Ectodermal cell (in vitro differentiated cells): Measurements from ENCODE around the gene ZNF521.

ENCODE experiments used
- H3K27ac ChIP-seq: 2 replicates; pipeline ENCODE4 v1.7.0; 2013; ENCODE audit warnings: mild to moderate bottlenecking, low read depth, low read length; ENCODE audit not compliant: insufficient read depth, poor library complexity, severe bottlenecking
- H3K27me3 ChIP-seq: 2 replicates; pipeline ENCODE4 v1.7.0; 2013; ENCODE audit warnings: mild to moderate bottlenecking, low read length; ENCODE audit not compliant: insufficient read depth, control insufficient read depth, poor library complexity, severe bottlenecking
- H3K36me3 ChIP-seq: one replicate; pipeline ENCODE4 v1.7.0; 2013; ENCODE audit warnings: low read length; ENCODE audit not compliant: control insufficient read depth, insufficient read depth
- H3K4me1 ChIP-seq: one replicate; pipeline ENCODE4 v1.7.0; 2013; ENCODE audit warnings: low read length; ENCODE audit not compliant: control insufficient read depth, insufficient read depth
- H3K4me3 ChIP-seq: 2 replicates; pipeline ENCODE4 v1.7.0; 2013; ENCODE audit warnings: low read depth, low read length, control low read depth; ENCODE audit not compliant: insufficient read depth
- H3K9me3 ChIP-seq: 2 replicates; pipeline ENCODE4 v1.7.0; 2013; ENCODE audit warnings: mild to moderate bottlenecking, low read length, moderate library complexity; ENCODE audit not compliant: control insufficient read depth
- WGBS, 2 experiments: methylation state at CpG; one replicate each; pipeline ENCODE4 v1.1.7; 2013; ENCODE audit warnings: missing lambda C conversion rate in 2 of 2; 5-methylcytosine and 5-hydroxymethylcytosine counted together

The ZNF521 gene

GRCh38 chr18:25136416-25137196 is 215.4 kb downstream of the ZNF521 start:
- Histone ChIP-seq H3K27ac (no peak overlapping the region), H3K4me1 (peaks cover 15% of the 10 kb centered on the region), H3K4me3 (no peak overlapping the region), H3K9me3 (no peaks in the 10 kb centered on the region), H3K36me3 (peaks cover 15% of the 10 kb centered on the region), H3K27me3 (no peaks in the 10 kb centered on the region)
- 93% methylated on average over 8 to 9 of the region's 9 CpGs for WGBS, 2 experiments

GRCh38 chr18:25134861-25135260 is 217.1 kb downstream of the ZNF521 start:
- Histone ChIP-seq H3K27ac (no peak overlapping the region), H3K4me3 (no peak overlapping the region), H3K36me3 (peaks cover 18% of the 10 kb centered on the region), H3K4me1 (peaks cover 15% of the 10 kb centered on the region), H3K9me3 (no peaks in the 10 kb centered on the region), H3K27me3 (no peaks in the 10 kb centered on the region)
- WGBS, 2 experiments, result 97% methylated on average over 2 of the region's 2 CpGs; no CpG with 5 or more reads in 1 of the 2 experiments

- peaks cover 18% of the 10 kb centered on the region for H3K36me3 ChIP-seq
- WGBS, 2 experiments, result 92 to 94% methylated on average over 2 of the region's 2 CpGs
These were observed 218.1 kb downstream of the ZNF521 start for GRCh38 chr18:25133879-25134278.

GRCh38 chr18:25132786-25133496 is 219.0 kb downstream of the ZNF521 start:
- Histone ChIP-seq H3K4me3 (no peak overlapping the region), H3K27me3 (no peaks in the 10 kb centered on the region), H3K9me3 (no peaks in the 10 kb centered on the region), H3K4me1 (peaks cover 8% of the 10 kb centered on the region), H3K27ac (no peak overlapping the region), H3K36me3 (peaks cover 18% of the 10 kb centered on the region)
- WGBS, 2 experiments, result 94 to 96% methylated on average over 10 of the region's 10 CpGs

More at GRCh38 chr18:25133879-25134278, 218.1 kb downstream of the ZNF521 start:
- Histone ChIP-seq H3K27ac (no peak overlapping the region), H3K27me3 (no peaks in the 10 kb centered on the region), H3K4me3 (no peak overlapping the region), H3K4me1 (peaks cover 15% of the 10 kb centered on the region), H3K9me3 (no peaks in the 10 kb centered on the region)

- 100% methylated on average over 1 of the region's 1 CpG for WGBS, 2 experiments
- Histone ChIP-seq H3K4me1 (no peaks in the 10 kb centered on the region), H3K36me3 (peaks cover 2% of the 10 kb centered on the region), H3K4me3 (no peak overlapping the region), H3K27ac (no peak overlapping the region), H3K27me3 (no peaks in the 10 kb centered on the region), H3K9me3 (no peaks in the 10 kb centered on the region)
These were observed 225.2 kb downstream of the ZNF521 start for GRCh38 chr18:25126751-25127150.

- Histone ChIP-seq H3K9me3 (no peaks in the 10 kb centered on the region), H3K27me3 (no peaks in the 10 kb centered on the region), H3K4me1 (no peaks in the 10 kb centered on the region), H3K27ac (no peak overlapping the region), H3K36me3 (peaks cover 2% of the 10 kb centered on the region), H3K4me3 (no peak overlapping the region)
- WGBS, 2 experiments, result 100% methylated on average over 1 of the region's 1 CpG; no CpG with 5 or more reads in 1 of the 2 experiments
These were observed 226.3 kb downstream of the ZNF521 start for GRCh38 chr18:25125680-25126079.

- Histone ChIP-seq H3K4me1 (no peaks in the 10 kb centered on the region), H3K9me3 (no peaks in the 10 kb centered on the region), H3K27ac (no peak overlapping the region), H3K4me3 (no peak overlapping the region), H3K36me3 (no peaks in the 10 kb centered on the region), H3K27me3 (no peaks in the 10 kb centered on the region)
- 91 to 96% methylated on average over 5 to 6 of the region's 6 CpGs for WGBS, 2 experiments
These were observed 228.3 kb downstream of the ZNF521 start for GRCh38 chr18:25123438-25124232.

- WGBS, 2 experiments, result 85 to 92% methylated on average over 1 to 2 of the region's 2 CpGs
- Histone ChIP-seq H3K9me3 (no peaks in the 10 kb centered on the region), H3K27ac (no peak overlapping the region), H3K36me3 (no peaks in the 10 kb centered on the region), H3K4me3 (no peak overlapping the region), H3K4me1 (peaks cover under 1% of the 10 kb centered on the region), H3K27me3 (no peaks in the 10 kb centered on the region)
These were observed 230.5 kb downstream of the ZNF521 start for GRCh38 chr18:25121442-25121841.

GRCh38 chr18:25113566-25113965 is 238.4 kb downstream of the ZNF521 start:
- no peaks in the 10 kb centered on the region for H3K36me3 ChIP-seq
- no peaks in the 10 kb centered on the region for H3K27me3 ChIP-seq
- H3K4me1 ChIP-seq, result peaks cover 45% of the 10 kb centered on the region
- H3K9me3 ChIP-seq, result no peaks in the 10 kb centered on the region
- no peak overlapping the region for H3K4me3 ChIP-seq
- WGBS, 2 experiments, result 79 to 95% methylated on average over 2 to 5 of the region's 6 CpGs
- peak overlapping the region; percentile 62 for H3K27ac ChIP-seq
